Endothelial cell of umbilical vein (primary cell): Measurements from ENCODE around the gene SLC7A7. TPM values are rescaled to one million over a fixed set of nuclear protein-coding genes. Genes with fewer than 3 reads are reported as not detected.

Experiments used
- BruUV-seq: library from RNA; stranded (reverse); fragments of 400-500 nt; replicated peaks from 2 replicates; lab custom pipeline; 2021; lab: Mats Ljungman, UMichigan
- CTCF ChIA-PET: fragments of 300-600, 350-600 bp; sonication (Branson Sonifier 250); formaldehyde crosslinking; loops from one replicate; lab custom pipeline; 2021; ENCODE audit warnings: antibody characterized with exemption, inconsistent platforms; lab: Charles Lee
- POLR2A ChIA-PET: fragments of 300-600, 350-600 bp; sonication (Branson Sonifier 250); formaldehyde crosslinking; loops from one replicate; lab custom pipeline; 2021; ENCODE audit warnings: antibody characterized with exemption, inconsistent platforms; lab: Charles Lee
- DNase-seq: peaks from one replicate; pipeline ENCODE4 v3.0.0-alpha.2; 2011; ENCODE audit warnings: low read depth, low spot score
- FAIRE-seq: peaks from 2 replicates; lab custom pipeline; 2011; peaks lifted over from hg19 to GRCh38; lab: Jason Lieb, UNC
- H2AFZ ChIP-seq: 2 replicates; pipeline ENCODE4 v1.6.0; 2012; ENCODE audit warnings: low read depth, low read length, control low read depth, inconsistent platforms
- H3K27ac ChIP-seq: 2 replicates; pipeline ENCODE4 v1.5.1; 2011; ENCODE audit warnings: low read depth, mild to moderate bottlenecking, control low read depth, low read length, moderate library complexity; ENCODE audit not compliant: insufficient read depth
- H3K27me3 ChIP-seq, 2 experiments: 2 replicates each; pipeline versions ENCODE4 v1.6.0 to v1.6.1; 2011; ENCODE audit warnings: low read length in 2 of 2, mixed read lengths in 1 of 2; ENCODE audit not compliant: control insufficient read depth in 2 of 2, insufficient read depth in 2 of 2
- H3K36me3 ChIP-seq, 2 experiments: 2 replicates in 1 of 2; 3 replicates in 1 of 2; pipeline ENCODE4 v1.5.1; 2011; ENCODE audit warnings: low read length in 2 of 2, mild to moderate bottlenecking in 1 of 2, moderate library complexity in 1 of 2; ENCODE audit not compliant: control insufficient read depth in 2 of 2, insufficient read depth in 2 of 2; ENCODE audit errors: extremely low read depth in 1 of 2
- H3K4me1 ChIP-seq: 3 replicates; pipeline ENCODE4 v1.5.1; 2011; ENCODE audit warnings: mild to moderate bottlenecking, low read length; ENCODE audit not compliant: control insufficient read depth, insufficient read depth; ENCODE audit errors: extremely low read depth
- H3K4me2 ChIP-seq: 2 replicates; pipeline ENCODE4 v1.6.1; 2011; ENCODE audit warnings: low read length, control low read depth, mixed read lengths; ENCODE audit not compliant: insufficient read depth
- H3K4me3 ChIP-seq, 3 experiments: fragments of 200-600 bp in 1 of 3; sonication (generic), shearing (Covaris generic) in 1 of 3; replicated peaks in 1 of 3; 2 replicates each; pipeline ENCODE4 v1.5.1; 2011 to 2016; ENCODE audit warnings: control low read depth in 3 of 3, low read length in 3 of 3, mild to moderate bottlenecking in 2 of 3, inconsistent platforms in 1 of 3, low read depth in 1 of 3, moderate library complexity in 1 of 3; ENCODE audit not compliant: insufficient read depth in 1 of 3
- H3K79me2 ChIP-seq: 2 replicates; pipeline ENCODE4 v1.6.0; 2012; ENCODE audit warnings: low read length, inconsistent platforms; ENCODE audit not compliant: control insufficient read depth, insufficient read depth
- H3K9ac ChIP-seq: replicated peaks from 2 replicates; pipeline ENCODE3; 2011; ENCODE audit warnings: low read length, control low read depth; ENCODE audit not compliant: insufficient read depth; ENCODE audit errors: extremely low read depth
- H3K9me1 ChIP-seq: replicated peaks from 3 replicates; pipeline ENCODE4 v1.6.0; 2011; ENCODE audit warnings: mild to moderate bottlenecking, low read length; ENCODE audit not compliant: control insufficient read depth, insufficient read depth; ENCODE audit errors: extremely low read depth
- H3K9me3 ChIP-seq: replicated peaks from 2 replicates; pipeline ENCODE4 v1.5.1; 2012; ENCODE audit warnings: low read length, inconsistent platforms; ENCODE audit not compliant: control insufficient read depth, insufficient read depth
- H4K20me1 ChIP-seq: replicated peaks from 2 replicates; pipeline ENCODE3; 2011; ENCODE audit warnings: mild to moderate bottlenecking, low read length; ENCODE audit not compliant: control insufficient read depth, insufficient read depth; ENCODE audit errors: extremely low read depth
- CTCF ChIP-seq, 2 donors: IDR thresholded peaks; 1 replicate in 1 of 2; 2 replicates in 1 of 2; pipeline ENCODE4 v1.5.1; 2011; ENCODE audit warnings: low read length in 2 of 2, mild to moderate bottlenecking in 2 of 2, moderate library complexity in 2 of 2, control low read depth in 1 of 2, inconsistent platforms in 1 of 2, low read depth in 1 of 2; ENCODE audit not compliant: insufficient read depth in 1 of 2; ENCODE audit errors: extremely low read depth in 1 of 2
- EZH2 ChIP-seq: IDR thresholded peaks from 2 replicates; pipeline ENCODE4 v1.6.1; 2012; ENCODE audit warnings: borderline replicate concordance, low read depth, mild to moderate bottlenecking, moderate library complexity, low read length, inconsistent platforms; ENCODE audit not compliant: severe bottlenecking
- FOS ChIP-seq: IDR thresholded peaks from 2 replicates; pipeline ENCODE4 v1.6.1; 2011; ENCODE audit warnings: mild to moderate bottlenecking, low read length, moderate library complexity, borderline replicate concordance; ENCODE audit not compliant: insufficient read depth
- GATA2 ChIP-seq: IDR thresholded peaks from 2 replicates; pipeline ENCODE4 v1.7.0; 2011; ENCODE audit warnings: low read depth, mild to moderate bottlenecking, moderate library complexity, mixed read lengths, low read length; ENCODE audit not compliant: insufficient read length, insufficient read depth
- JUN ChIP-seq: IDR thresholded peaks from 2 replicates; pipeline ENCODE4 v1.6.1; 2011; ENCODE audit warnings: borderline replicate concordance, low read depth; ENCODE audit not compliant: insufficient read length, insufficient read depth
- MAX ChIP-seq: IDR thresholded peaks from 2 replicates; pipeline ENCODE4 v1.6.1; 2011; ENCODE audit not compliant: insufficient read depth, insufficient read length
- POLR2A ChIP-seq: IDR thresholded peaks from 2 replicates; pipeline ENCODE4 v1.6.1; 2012; ENCODE audit warnings: low read depth, mild to moderate bottlenecking, control low read depth, low read length
- POLR2AphosphoS5 ChIP-seq: IDR thresholded peaks from 2 replicates; pipeline ENCODE4 v1.6.1; 2012; ENCODE audit warnings: low read depth, mild to moderate bottlenecking, control low read depth, low read length, moderate library complexity; ENCODE audit not compliant: insufficient read depth
- dilution Hi-C: fragments of 300-500 bp; cut with MboI; formaldehyde crosslinking; loops from one replicate; pipeline ENCODE4 v1.15.0; 2019; ENCODE audit warnings: low sequenced_read_pairs; ENCODE audit not compliant: extremely low pct_ligation_motif_present
- intact Hi-C: fragments of 100-400 bp; cut with micrococcal nuclease; formaldehyde crosslinking; loops from one replicate; pipeline ENCODE4 v1.10.0; 2022
- polyA plus RNA-seq, 4 experiments: library from polyadenylated mRNA; depleted of rRNA in 3 of 4; stranded (reverse) in 3 of 4; unstranded in 1 of 4; fragments of >200 nt; gene quantifications; 2 replicates each; pipeline versions ENCODE4 v1.2.1 to v1.2.3, GENCODE V29; 2011 to 2012; ENCODE audit warnings: missing spikeins in 1 of 4
- total RNA-seq: library from RNA; stranded (reverse); gene quantifications from 2 replicates; pipeline ENCODE4 v1.2.3, GENCODE V29; 2021

The SLC7A7 gene
- total and polyA plus RNA-seq, 2 donors (not counting 3 experiments of a cell fraction or from before 2014, with no cell fraction given) = 22.5 to 94.0 TPM

DNA sequence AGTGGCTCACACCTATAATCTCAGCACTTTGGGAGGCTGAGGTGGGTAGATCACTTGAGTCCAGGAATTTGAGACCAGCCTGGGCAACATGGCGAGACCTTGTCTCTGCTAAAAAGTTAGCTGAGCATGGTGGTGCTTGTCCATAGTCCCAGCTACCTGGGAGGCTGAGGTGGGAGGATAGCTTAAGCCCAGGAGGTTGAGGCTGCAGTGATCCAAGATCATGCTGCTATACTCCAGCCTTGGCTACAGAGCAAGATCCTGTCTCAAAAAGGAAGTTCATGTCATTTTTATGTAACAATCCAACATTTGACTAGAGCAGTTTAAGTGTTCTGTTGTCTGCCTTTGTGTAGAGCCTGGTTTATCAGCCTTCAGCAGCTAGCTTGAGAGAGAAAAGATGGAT lies 42.5 kb downstream of the SLC7A7 start:
- H3K9me1 ChIP-seq = no peaks in the 10 kb centered on the region
- H3K9me3 ChIP-seq = no peaks in the 10 kb centered on the region
- no peaks in the 10 kb centered on the region for H3K27me3 ChIP-seq
- FAIRE-seq (no peak), DNase-seq (no peak)
- ChIA-PET POLR2A (interaction anchor here (0.6 kb wide), 1 partner anchor 46 kb away, joined by 4 read pairs; no protein-coding TSS in a partner anchor), CTCF (interaction anchor here (1.1 to 2.0 kb wide), 3 partner anchors 60 to 216 kb away, joined by 3 to 18 read pairs (median 3); no protein-coding TSS in a partner anchor)
- TF ChIP-seq POLR2A = peak; percentile 6
- TF ChIP-seq CTCF (IDR thresholded peaks at IDR 0.05; ENCODE audit: extremely low read depth in 1 of 2, insufficient read depth in 1 of 2, low read depth in 1 of 2, low read length in 2 of 2) = no peak
- H3K36me3 ChIP-seq = peaks cover 36 to 38% of the 10 kb centered on the region in 2 experiments
- H2AFZ ChIP-seq = no peak overlapping the region
- H4K20me1 ChIP-seq = no peaks in the 10 kb centered on the region
- H3K4me3 ChIP-seq = no peak overlapping the region
- no peak overlapping the region for H3K27ac ChIP-seq
- dilution Hi-C loops (no loop called here), intact Hi-C loops (no loop called here)
- BruUV-seq = no TSS peak
- H3K4me1 ChIP-seq = peaks cover 15% of the 10 kb centered on the region
- peaks cover 14% of the 10 kb centered on the region for H3K79me2 ChIP-seq
- H3K9ac ChIP-seq = no peak overlapping the region
- H3K4me2 ChIP-seq = no peak overlapping the region

DNA sequence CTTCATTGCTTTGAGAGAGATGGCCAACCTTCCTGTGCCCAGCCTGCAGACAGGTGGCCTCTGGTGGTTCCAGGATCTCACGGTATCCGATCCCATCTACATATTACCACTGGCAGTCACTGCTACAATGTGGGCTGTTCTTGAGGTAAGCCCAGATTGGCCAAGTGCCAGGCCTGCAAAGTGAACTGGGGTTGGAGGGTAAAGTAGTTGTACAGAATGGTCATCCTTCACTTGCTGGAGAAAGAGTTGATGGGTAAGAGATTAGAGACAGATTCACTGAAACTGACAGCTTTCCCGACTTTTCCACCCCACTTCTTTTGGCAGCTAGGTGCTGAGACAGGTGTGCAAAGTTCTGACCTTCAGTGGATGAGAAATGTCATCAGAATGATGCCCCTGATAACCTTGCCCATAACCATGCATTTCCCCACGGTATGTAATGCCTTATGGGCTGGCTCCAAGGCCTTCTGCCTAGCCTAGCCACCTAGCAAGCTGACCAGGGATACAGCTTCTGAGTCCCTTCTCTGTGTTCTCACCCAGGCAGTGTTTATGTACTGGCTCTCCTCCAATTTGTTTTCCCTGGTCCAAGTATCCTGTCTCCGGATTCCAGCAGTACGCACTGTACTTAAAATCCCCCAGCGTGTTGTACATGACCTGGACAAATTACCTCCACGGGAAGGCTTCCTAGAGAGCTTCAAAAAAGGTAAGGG lies 44.6 kb downstream of the SLC7A7 start:
- Histone ChIP-seq H3K9me3 (no peaks in the 10 kb centered on the region), H3K4me1 (peaks cover 24% of the 10 kb centered on the region), H3K79me2 (peaks cover 26% of the 10 kb centered on the region), H3K4me3 (no peak overlapping the region), H3K9ac (no peak overlapping the region), H4K20me1 (no peaks in the 10 kb centered on the region), H2AFZ (no peak overlapping the region), H3K9me1 (no peaks in the 10 kb centered on the region), H3K4me2 (no peak overlapping the region), H3K36me3 (peaks cover 36 to 38% of the 10 kb centered on the region in 2 experiments), H3K27ac (no peak overlapping the region), H3K27me3 (no peaks in the 10 kb centered on the region)
- CTCF ChIA-PET = interaction anchor here (0.8 to 2.3 kb wide), 4 partner anchors 52 to 200 kb away, joined by 3 to 10 read pairs (median 6); no protein-coding TSS in a partner anchor
- FAIRE-seq (no peak), DNase-seq (no peak)
- POLR2A ChIA-PET = no interaction called here
- dilution Hi-C loops (no loop called here), intact Hi-C loops (no loop called here)
- no TSS peak for BruUV-seq
- TF ChIP-seq POLR2A (no peak), MAX (no peak), GATA2 (no peak), EZH2 (no peak), POLR2AphosphoS5 (no peak), CTCF (IDR thresholded peaks at IDR 0.05; ENCODE audit: extremely low read depth in 1 of 2, insufficient read depth in 1 of 2, low read depth in 1 of 2, low read length in 2 of 2) (no peak), JUN (no peak), FOS (no peak)
